ENCODE results near the gene DCLK3.

DCLK3 gene

GRCh38 chr3:36769926-36770325 is 5.6 kb upstream of the DCLK3 start:
- no peak for DNase-seq (ENCODE audit: low spot score)

- DNase-seq (ENCODE audit: low spot score): no peak
Measured at GRCh38 chr3:36765104-36765503, 751 bp upstream of the DCLK3 start.

- DNase-seq (ENCODE audit: low spot score): no peak
Measured at GRCh38 chr3:36764704-36765038, 318 bp upstream of the DCLK3 start.

- DNase-seq (ENCODE audit: low spot score): no peak
Measured at GRCh38 chr3:36762918-36763849, 1.2 kb downstream of the DCLK3 start.

GRCh38 chr3:36761779-36762178 is 2.6 kb downstream of the DCLK3 start:
- DNase-seq (ENCODE audit: low spot score): no peak

GRCh38 chr3:36756269-36756668 is 8.1 kb downstream of the DCLK3 start:
- no peak for DNase-seq (ENCODE audit: low spot score)

- no peak for DNase-seq (ENCODE audit: low spot score)
Measured at GRCh38 chr3:36751326-36751725, 13.0 kb downstream of the DCLK3 start.

- DNase-seq (ENCODE audit: low spot score): no peak
Measured at GRCh38 chr3:36750737-36751136, 13.6 kb downstream of the DCLK3 start.

GRCh38 chr3:36744763-36745162 is 19.6 kb downstream of the DCLK3 start:
- DNase-seq (ENCODE audit: low spot score): no peak

GRCh38 chr3:36743826-36744225 is 20.5 kb downstream of the DCLK3 start:
- no peak for DNase-seq (ENCODE audit: low spot score)

- no peak for DNase-seq (ENCODE audit: low spot score)
Measured at GRCh38 chr3:36741285-36741684, 23.1 kb downstream of the DCLK3 start.

GRCh38 chr3:36740787-36741186 is 23.6 kb downstream of the DCLK3 start:
- DNase-seq (ENCODE audit: low spot score): no peak

GRCh38 chr3:36738702-36739101 is 25.7 kb downstream of the DCLK3 start:
- DNase-seq (ENCODE audit: low spot score): no peak

GRCh38 chr3:36736301-36736700 is 28.1 kb downstream of the DCLK3 start:
- no peak for DNase-seq (ENCODE audit: low spot score)

- no peak for DNase-seq (ENCODE audit: low spot score)
Measured at GRCh38 chr3:36734742-36735141, 29.6 kb downstream of the DCLK3 start.

- no peak for DNase-seq (ENCODE audit: low spot score)
Measured at GRCh38 chr3:36733723-36734122, 30.6 kb downstream of the DCLK3 start.

- no peak for DNase-seq (ENCODE audit: low spot score)
Measured at GRCh38 chr3:36733162-36733696, 31.1 kb downstream of the DCLK3 start.

GRCh38 chr3:36730966-36731365 is 33.4 kb downstream of the DCLK3 start:
- DNase-seq (ENCODE audit: low spot score): no peak

GRCh38 chr3:36729204-36730056 is 34.9 kb downstream of the DCLK3 start:
- peak; percentile 57 for DNase-seq (ENCODE audit: low spot score)

GRCh38 chr3:36714343-36715086 is 49.8 kb downstream of the DCLK3 start:
- DNase-seq (ENCODE audit: low spot score): no peak

- DNase-seq (ENCODE audit: low spot score): no peak
Measured at GRCh38 chr3:36713904-36714303, 50.4 kb downstream of the DCLK3 start.

GRCh38 chr3:36710606-36711005 is 53.7 kb downstream of the DCLK3 start:
- no peak for DNase-seq (ENCODE audit: low spot score)
